GM18870 (cell line): ENCODE measurements around the gene DISP2.

Source experiments
- ATAC-seq: cut with Tn5 transposase; IDR thresholded peaks from one replicate; pipeline ENCODE4 v1.9.1; 2021; ENCODE audit warnings: moderate library complexity; ENCODE audit not compliant: unreplicated experiment

Gene DISP2

GRCh38 chr15:40328176-40328575 is 29.8 kb upstream of the DISP2 start:
- no peak for ATAC-seq

GRCh38 chr15:40328751-40329150 is 29.3 kb upstream of the DISP2 start:
- no peak for ATAC-seq

- no peak for ATAC-seq
Measured at GRCh38 chr15:40329804-40330203, 28.2 kb upstream of the DISP2 start.

GRCh38 chr15:40330368-40330836 is 27.6 kb upstream of the DISP2 start:
- ATAC-seq: no peak

GRCh38 chr15:40331026-40331425 is 27.0 kb upstream of the DISP2 start:
- no peak for ATAC-seq

GRCh38 chr15:40331637-40332036 is 26.4 kb upstream of the DISP2 start:
- no peak for ATAC-seq

GRCh38 chr15:40332113-40332781 is 25.8 kb upstream of the DISP2 start:
- ATAC-seq: no peak

GRCh38 chr15:40333922-40334492 is 24.0 kb upstream of the DISP2 start:
- ATAC-seq: no peak

GRCh38 chr15:40334541-40334940 is 23.5 kb upstream of the DISP2 start:
- no peak for ATAC-seq

- ATAC-seq: no peak
Measured at GRCh38 chr15:40334941-40335795, 22.9 kb upstream of the DISP2 start.

GRCh38 chr15:40335938-40336743 is 21.9 kb upstream of the DISP2 start:
- ATAC-seq: no peak

GRCh38 chr15:40336744-40337122 is 21.3 kb upstream of the DISP2 start:
- no peak for ATAC-seq

GRCh38 chr15:40337597-40337996 is 20.4 kb upstream of the DISP2 start:
- no peak for ATAC-seq

- no peak for ATAC-seq
Measured at GRCh38 chr15:40338041-40338657, 19.9 kb upstream of the DISP2 start.

- no peak for ATAC-seq
Measured at GRCh38 chr15:40338921-40339620, 18.9 kb upstream of the DISP2 start.

GRCh38 chr15:40339621-40339945 is 18.4 kb upstream of the DISP2 start:
- no peak for ATAC-seq

GRCh38 chr15:40340038-40340739 is 17.8 kb upstream of the DISP2 start:
- no peak for ATAC-seq

- ATAC-seq: no peak
Measured at GRCh38 chr15:40340740-40341400, 17.1 kb upstream of the DISP2 start, which contains the start of gene CCDC9B. Gene CCDC9B, minus strand, starts transcription at chr15:40340939. Its CDS starts 120 bp downstream, at chr15:40340819.
